Upper lobe of right lung (tissue), 1 donor: ENCODE results near the gene RPS23. TPM values are rescaled to one million over a fixed set of nuclear protein-coding genes. Genes with fewer than 3 reads are reported as not detected.
A peak's percentile ranks its signal among the peaks of the same experiment; 100 is the strongest.

ENCODE experiments used
- ATAC-seq: fragments of 200-7000 bp; cut with Tn5 transposase; one replicate; pipeline ENCODE4 v1.9.1; 2020; ENCODE audit warnings: mild to moderate bottlenecking, moderate library complexity
- DNase-seq: peaks from one replicate; pipeline ENCODE4 v3.0.0-alpha.2; 2020
- H3K27ac ChIP-seq: fragments of 200-600 bp; one replicate; pipeline ENCODE4 v1.8.0; 2022
- H3K27me3 ChIP-seq: fragments of 200-600 bp; one replicate; pipeline ENCODE4 v1.8.0; 2022; ENCODE audit warnings: mild to moderate bottlenecking
- H3K36me3 ChIP-seq: fragments of 200-600 bp; one replicate; pipeline ENCODE4 v1.8.0; 2022
- H3K4me1 ChIP-seq: fragments of 200-600 bp; one replicate; pipeline ENCODE4 v1.8.0; 2022
- H3K4me3 ChIP-seq: fragments of 200-600 bp; one replicate; pipeline ENCODE4 v1.8.0; 2022; ENCODE audit warnings: mild to moderate bottlenecking
- H3K9me3 ChIP-seq: fragments of 200-600 bp; one replicate; pipeline ENCODE4 v1.8.0; 2022
- CTCF ChIP-seq: fragments of 200-600 bp; IDR thresholded peaks from one replicate; pipeline ENCODE4 v1.8.0; 2022; ENCODE audit warnings: antibody characterized with exemption
- intact Hi-C: fragments of 100-400 bp; cut with DNase I; formaldehyde crosslinking; loops from one replicate; pipeline ENCODE4 v1.11.0; 2022
- total RNA-seq: library from RNA; stranded (reverse); fragmentation: NEBNext Ultra II Directional; extraction: Animal tissue kit (Norgen Biotek cat#: 25700); gene quantifications from one replicate; pipeline ENCODE4 v1.2.1, GENCODE V29; 2021
- donor health status: DM: no; HTN: yes; CAD: no; lungs with severe emphysema.

Gene RPS23
- total RNA-seq, 1 donor from 2014 or later, result 1,379 TPM

- Histone ChIP-seq H3K4me1 (no peaks in the 10 kb centered on the region), H3K27ac (no peak overlapping the region), H3K4me3 (no peak overlapping the region), H3K27me3 (no peaks in the 10 kb centered on the region), H3K9me3 (no peaks in the 10 kb centered on the region), H3K36me3 (no peaks in the 10 kb centered on the region)
- no peak for TF ChIP-seq CTCF
- no peak for DNase-seq
- intact Hi-C loops, result no loop called here
- no peak for ATAC-seq
Observed at GRCh38 chr5:82290005-82290404, 11.9 kb upstream of the RPS23 start.

- Histone ChIP-seq H3K27ac (no peak overlapping the region), H3K9me3 (no peaks in the 10 kb centered on the region), H3K36me3 (no peaks in the 10 kb centered on the region), H3K4me3 (no peak overlapping the region), H3K27me3 (no peaks in the 10 kb centered on the region), H3K4me1 (no peaks in the 10 kb centered on the region)
- no peak for DNase-seq
- no peak for ATAC-seq
- TF ChIP-seq CTCF, result no peak
- intact Hi-C loops, result no loop called here
Observed at GRCh38 chr5:82287625-82288024, 9.5 kb upstream of the RPS23 start.

GRCh38 chr5:82285206-82285605 lies 7.1 kb upstream of the RPS23 start:
- intact Hi-C loops, result no loop called here
- DNase-seq, result no peak
- TF ChIP-seq CTCF, result no peak
- Histone ChIP-seq H3K27me3 (no peaks in the 10 kb centered on the region), H3K4me1 (no peaks in the 10 kb centered on the region), H3K4me3 (no peak overlapping the region), H3K36me3 (no peaks in the 10 kb centered on the region), H3K27ac (no peak overlapping the region), H3K9me3 (no peaks in the 10 kb centered on the region)
- no peak for ATAC-seq

GRCh38 chr5:82283893-82284292 lies 5.7 kb upstream of the RPS23 start:
- H3K27me3 ChIP-seq, result no peaks in the 10 kb centered on the region
- ATAC-seq (no peak), DNase-seq (no peak)
- no peak overlapping the region for H3K27ac ChIP-seq
- H3K4me1 ChIP-seq, result peaks cover 4% of the 10 kb centered on the region
- intact Hi-C loops, result no loop called here
- no peak for TF ChIP-seq CTCF
- H3K9me3 ChIP-seq, result no peaks in the 10 kb centered on the region
- no peaks in the 10 kb centered on the region for H3K36me3 ChIP-seq
- H3K4me3 ChIP-seq, result no peak overlapping the region

- Histone ChIP-seq H3K27ac (peak overlapping the region; percentile 81), H3K4me1 (peaks cover 16% of the 10 kb centered on the region), H3K27me3 (no peaks in the 10 kb centered on the region), H3K36me3 (peaks cover 30% of the 10 kb centered on the region), H3K4me3 (peak overlapping the region; percentile 77), H3K9me3 (no peaks in the 10 kb centered on the region)
- ATAC-seq (no peak), DNase-seq (no peak)
- TF ChIP-seq CTCF, result no peak
- intact Hi-C loops, result no loop called here
Observed at GRCh38 chr5:82278711-82279370, 687 bp upstream of the RPS23 start.

- no peak for DNase-seq
- peaks cover 16% of the 10 kb centered on the region for H3K4me1 ChIP-seq
- peak overlapping the region; percentile 77 for H3K4me3 ChIP-seq
- no peaks in the 10 kb centered on the region for H3K9me3 ChIP-seq
- no peak for ATAC-seq
- TF ChIP-seq CTCF, result no peak
- peak overlapping the region; percentile 81 for H3K27ac ChIP-seq
- intact Hi-C loops, result no loop called here
- peaks cover 42% of the 10 kb centered on the region for H3K36me3 ChIP-seq
- no peaks in the 10 kb centered on the region for H3K27me3 ChIP-seq
Observed at GRCh38 chr5:82277613-82277986, 554 bp downstream of the RPS23 start.
